ENCODE results near the gene GABRG2.

The GABRG2 gene

DNA sequence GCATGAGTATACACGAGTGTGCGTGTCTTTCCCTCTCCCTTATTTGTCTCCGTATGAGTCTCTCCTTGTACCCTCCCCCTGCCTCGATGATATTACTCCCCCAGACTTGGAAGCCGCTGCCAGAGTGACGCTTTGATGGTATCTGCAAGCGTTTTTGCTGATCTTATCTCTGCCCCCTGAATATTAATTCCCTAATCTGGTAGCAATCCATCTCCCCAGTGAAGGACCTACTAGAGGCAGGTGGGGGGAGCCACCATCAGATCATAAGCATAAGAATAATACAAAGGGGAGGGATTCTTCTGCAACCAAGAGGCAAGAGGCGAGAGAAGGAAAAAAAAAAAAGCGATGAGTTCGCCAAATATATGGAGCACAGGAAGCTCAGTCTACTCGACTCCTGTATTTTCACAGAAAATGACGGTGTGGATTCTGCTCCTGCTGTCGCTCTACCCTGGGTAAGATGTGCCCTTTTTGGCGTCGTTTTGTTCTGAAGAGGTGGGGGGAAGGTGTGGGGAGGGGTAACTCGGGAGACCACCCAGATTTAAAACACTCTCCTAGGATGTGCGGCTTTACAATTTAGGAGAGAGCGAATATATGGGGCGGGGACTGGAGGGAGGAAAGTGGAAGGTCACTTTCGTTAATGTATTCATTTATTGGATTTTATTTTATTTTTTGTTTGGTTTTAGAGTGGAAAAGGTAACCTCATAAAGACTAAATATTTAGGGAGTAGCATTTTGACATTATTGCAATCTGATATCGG lies at the start of gene GABRG2:
GABRG2 (plus strand) TSS at position 119 of the 757 bp plus-strand sequence; CDS start at position 346, 227 bp downstream.
- ChIA-PET POLR2A (no interaction called here), CTCF (no interaction called here)
- Histone ChIP-seq H3K4me1 (ENCODE audit: control insufficient read depth, insufficient read depth, low read length) (no peaks in the 10 kb centered on the region), H3K9me3 (ENCODE audit: control insufficient read depth, insufficient read depth, low read depth, low read length) (no peaks in the 10 kb centered on the region), H3K27ac (ENCODE audit: extremely low read depth, low read depth, low read length) (no peak within 1 kb of the TSS), H3K4me3 (ENCODE audit: low read depth, low read length) (no peak within 1 kb of the TSS), H3K36me3 (ENCODE audit: control insufficient read depth in 2 of 2, insufficient read depth in 1 of 2, low read length in 2 of 2) (no peaks in the 10 kb centered on the region)
- no peak for TF ChIP-seq ZNF416 (tag by site-specific recombination; IDR thresholded peaks at IDR 0.05)

DNA sequence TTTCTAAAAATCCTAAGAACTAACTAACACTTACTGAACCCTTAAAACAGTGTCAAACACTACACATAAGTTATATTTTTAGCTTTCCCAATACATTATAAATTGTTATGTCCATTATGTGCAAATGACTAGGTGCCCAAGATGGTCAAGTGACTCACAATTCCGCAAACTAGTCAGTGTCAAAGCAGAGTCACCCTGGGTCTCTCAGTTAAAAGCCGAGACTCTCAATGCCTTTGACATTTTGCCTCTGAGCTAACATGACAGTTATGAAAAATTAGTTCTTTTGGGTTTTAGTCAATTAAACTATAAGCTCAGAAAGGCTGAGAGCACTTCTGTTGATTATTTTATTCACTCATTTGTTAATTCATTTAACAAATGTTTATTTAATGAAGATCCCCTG lies 42.3 kb upstream of the GABRG2 start:
- Histone ChIP-seq H3K27ac (ENCODE audit: extremely low read depth, low read depth, low read length) (no peak overlapping the region), H3K36me3 (ENCODE audit: control insufficient read depth in 2 of 2, insufficient read depth in 1 of 2, low read length in 2 of 2) (no peaks in the 10 kb centered on the region), H3K9me3 (ENCODE audit: control insufficient read depth, insufficient read depth, low read depth, low read length) (no peaks in the 10 kb centered on the region), H3K4me3 (ENCODE audit: low read depth, low read length) (no peak overlapping the region), H3K4me1 (ENCODE audit: control insufficient read depth, insufficient read depth, low read length) (no peaks in the 10 kb centered on the region)
- POLR2A ChIA-PET = no interaction called here
- CTCF ChIA-PET = no interaction called here
- TF ChIP-seq ZNF571 (tag by site-specific recombination; IDR thresholded peaks at IDR 0.05) (no peak), ZNF629 (tag by site-specific recombination; IDR thresholded peaks at IDR 0.05) (no peak), ZNF473 (tag by site-specific recombination; IDR thresholded peaks at IDR 0.05) (no peak), ZFP41 (tag by site-specific recombination; IDR thresholded peaks at IDR 0.05; ENCODE audit: borderline replicate concordance) (no peak), ZBTB21 (tag by site-specific recombination; IDR thresholded peaks at IDR 0.05) (no peak), ZBTB1 (tag by site-specific recombination; IDR thresholded peaks at IDR 0.05) (no peak), GFI1B (tag by site-specific recombination; IDR thresholded peaks at IDR 0.05) (no peak), ZNF48 (tag by site-specific recombination; IDR thresholded peaks at IDR 0.05) (no peak), ZNF701 (tag by site-specific recombination; IDR thresholded peaks at IDR 0.05) (no peak), ZNF529 (tag by site-specific recombination; IDR thresholded peaks at IDR 0.05; ENCODE audit: insufficient replicate concordance) (no peak)
- TF ChIP-seq, protein P1, sequence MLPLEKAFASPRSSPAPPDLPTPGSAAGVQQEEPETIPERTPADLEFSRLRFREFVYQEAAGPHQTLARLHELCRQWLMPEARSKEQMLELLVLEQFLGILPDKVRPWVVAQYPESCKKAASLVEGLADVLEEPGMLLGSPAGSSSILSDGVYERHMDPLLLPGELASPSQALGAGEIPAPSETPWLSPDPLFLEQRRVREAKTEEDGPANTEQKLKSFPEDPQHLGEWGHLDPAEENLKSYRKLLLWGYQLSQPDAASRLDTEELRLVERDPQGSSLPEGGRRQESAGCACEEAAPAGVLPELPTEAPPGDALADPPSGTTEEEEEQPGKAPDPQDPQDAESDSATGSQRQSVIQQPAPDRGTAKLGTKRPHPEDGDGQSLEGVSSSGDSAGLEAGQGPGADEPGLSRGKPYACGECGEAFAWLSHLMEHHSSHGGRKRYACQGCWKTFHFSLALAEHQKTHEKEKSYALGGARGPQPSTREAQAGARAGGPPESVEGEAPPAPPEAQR (tag by site-specific recombination; IDR thresholded peaks at IDR 0.05) = no peak
- TF ChIP-seq, protein P2, sequence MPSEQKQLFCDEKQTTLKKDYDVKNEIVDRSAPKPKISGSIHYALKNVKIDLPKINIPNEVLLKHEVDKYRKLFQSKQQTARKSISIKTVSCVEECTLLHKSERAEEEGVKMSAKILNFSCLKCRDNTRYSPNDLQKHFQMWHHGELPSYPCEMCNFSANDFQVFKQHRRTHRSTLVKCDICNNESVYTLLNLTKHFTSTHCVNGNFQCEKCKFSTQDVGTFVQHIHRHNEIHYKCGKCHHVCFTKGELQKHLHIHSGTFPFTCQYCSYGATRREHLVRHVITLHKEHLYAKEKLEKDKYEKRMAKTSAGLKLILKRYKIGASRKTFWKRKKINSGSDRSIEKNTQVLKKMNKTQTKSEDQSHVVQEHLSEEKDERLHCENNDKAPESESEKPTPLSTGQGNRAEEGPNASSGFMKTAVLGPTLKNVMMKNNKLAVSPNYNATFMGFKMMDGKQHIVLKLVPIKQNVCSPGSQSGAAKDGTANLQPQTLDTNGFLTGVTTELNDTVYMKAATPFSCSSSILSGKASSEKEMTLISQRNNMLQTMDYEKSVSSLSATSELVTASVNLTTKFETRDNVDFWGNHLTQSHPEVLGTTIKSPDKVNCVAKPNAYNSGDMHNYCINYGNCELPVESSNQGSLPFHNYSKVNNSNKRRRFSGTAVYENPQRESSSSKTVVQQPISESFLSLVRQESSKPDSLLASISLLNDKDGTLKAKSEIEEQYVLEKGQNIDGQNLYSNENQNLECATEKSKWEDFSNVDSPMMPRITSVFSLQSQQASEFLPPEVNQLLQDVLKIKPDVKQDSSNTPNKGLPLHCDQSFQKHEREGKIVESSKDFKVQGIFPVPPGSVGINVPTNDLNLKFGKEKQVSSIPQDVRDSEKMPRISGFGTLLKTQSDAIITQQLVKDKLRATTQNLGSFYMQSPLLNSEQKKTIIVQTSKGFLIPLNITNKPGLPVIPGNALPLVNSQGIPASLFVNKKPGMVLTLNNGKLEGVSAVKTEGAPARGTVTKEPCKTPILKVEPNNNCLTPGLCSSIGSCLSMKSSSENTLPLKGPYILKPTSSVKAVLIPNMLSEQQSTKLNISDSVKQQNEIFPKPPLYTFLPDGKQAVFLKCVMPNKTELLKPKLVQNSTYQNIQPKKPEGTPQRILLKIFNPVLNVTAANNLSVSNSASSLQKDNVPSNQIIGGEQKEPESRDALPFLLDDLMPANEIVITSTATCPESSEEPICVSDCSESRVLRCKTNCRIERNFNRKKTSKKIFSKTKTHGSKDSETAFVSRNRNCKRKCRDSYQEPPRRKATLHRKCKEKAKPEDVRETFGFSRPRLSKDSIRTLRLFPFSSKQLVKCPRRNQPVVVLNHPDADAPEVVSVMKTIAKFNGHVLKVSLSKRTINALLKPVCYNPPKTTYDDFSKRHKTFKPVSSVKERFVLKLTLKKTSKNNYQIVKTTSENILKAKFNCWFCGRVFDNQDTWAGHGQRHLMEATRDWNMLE (tag by site-specific recombination; conservative IDR thresholded peaks at IDR 0.05; ENCODE audit: low read depth) = no peak

DNA sequence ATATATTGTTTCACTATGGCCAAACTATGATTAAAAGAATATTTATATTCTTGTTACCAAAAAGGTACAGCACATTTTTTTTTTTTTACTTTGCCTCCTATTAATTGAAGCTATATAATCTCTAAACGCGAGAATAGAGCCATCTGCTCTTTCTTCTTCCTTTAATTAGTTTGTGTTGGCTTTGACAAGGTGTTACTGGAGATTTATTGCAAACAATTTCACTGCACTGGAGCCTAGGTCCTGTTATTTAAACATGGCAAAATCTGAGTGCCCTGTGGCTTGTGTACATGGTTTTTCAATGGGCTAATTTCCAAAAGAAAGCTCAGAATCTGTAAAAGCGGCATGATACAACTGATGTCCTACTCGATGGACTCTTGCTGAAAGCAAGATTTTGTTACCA lies 40.8 kb upstream of the GABRG2 start:
- ChIA-PET POLR2A (no interaction called here), CTCF (no interaction called here)
- Histone ChIP-seq H3K27ac (ENCODE audit: extremely low read depth, low read depth, low read length) (no peak overlapping the region), H3K36me3 (ENCODE audit: control insufficient read depth in 2 of 2, insufficient read depth in 1 of 2, low read length in 2 of 2) (no peaks in the 10 kb centered on the region), H3K4me1 (ENCODE audit: control insufficient read depth, insufficient read depth, low read length) (no peaks in the 10 kb centered on the region), H3K9me3 (ENCODE audit: control insufficient read depth, insufficient read depth, low read depth, low read length) (no peaks in the 10 kb centered on the region), H3K4me3 (ENCODE audit: low read depth, low read length) (no peak overlapping the region)
- TF ChIP-seq ZBTB17 (tag by site-specific recombination; IDR thresholded peaks at IDR 0.05) (no peak), ZNF654 (tag by site-specific recombination; IDR thresholded peaks at IDR 0.05; ENCODE audit: low read depth) (no peak), ZNF600 (tag by site-specific recombination; IDR thresholded peaks at IDR 0.05) (no peak), OSR2 (tag by site-specific recombination; IDR thresholded peaks at IDR 0.05) (no peak), KLF1 (tag by site-specific recombination; IDR thresholded peaks at IDR 0.05) (no peak), ZBTB21 (tag by site-specific recombination; IDR thresholded peaks at IDR 0.05) (no peak), REPIN1 (tag by site-specific recombination; IDR thresholded peaks at IDR 0.05; ENCODE audit: low read depth) (no peak)
- TF ChIP-seq, protein P3, sequence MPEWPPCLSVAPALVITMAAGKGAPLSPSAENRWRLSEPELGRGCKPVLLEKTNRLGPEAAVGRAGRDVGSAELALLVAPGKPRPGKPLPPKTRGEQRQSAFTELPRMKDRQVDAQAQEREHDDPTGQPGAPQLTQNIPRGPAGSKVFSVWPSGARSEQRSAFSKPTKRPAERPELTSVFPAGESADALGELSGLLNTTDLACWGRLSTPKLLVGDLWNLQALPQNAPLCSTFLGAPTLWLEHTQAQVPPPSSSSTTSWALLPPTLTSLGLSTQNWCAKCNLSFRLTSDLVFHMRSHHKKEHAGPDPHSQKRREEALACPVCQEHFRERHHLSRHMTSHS (tag by site-specific recombination; IDR thresholded peaks at IDR 0.05) = no peak

Data from HEK293 (cell line).